PC-3 (cell line): ENCODE data around the gene NEGR1. TPM values are rescaled to one million over a fixed set of nuclear protein-coding genes. Genes with fewer than 3 reads are reported as not detected.

Source experiments
- ATAC-seq: fragments of 200-7000 bp; cut with Tn5 transposase; 2 replicates; pipeline ENCODE4 v1.9.1; 2020; ENCODE audit warnings: mild to moderate bottlenecking, moderate library complexity
- BruUV-seq: library from RNA; stranded (reverse); fragments of 400-500 nt; replicated peaks from 2 replicates; lab custom pipeline; 2021; lab: Mats Ljungman, UMichigan
- CTCF ChIA-PET: fragments of 300-600 bp; sonication (Branson Sonifier 250); formaldehyde crosslinking; loops from one replicate; lab custom pipeline; 2022; ENCODE audit warnings: antibody characterized with exemption; lab: Charles Lee
- POLR2A ChIA-PET: fragments of 300-600 bp; sonication (Branson Sonifier 250); formaldehyde crosslinking; loops from one replicate; lab custom pipeline; 2022; ENCODE audit warnings: antibody characterized with exemption; ENCODE audit not compliant: unreplicated experiment; lab: Charles Lee
- DNase-seq: peaks from one replicate; pipeline ENCODE4 v3.0.0-alpha.2; 2015
- H2AFZ ChIP-seq: fragments of 300-600 bp; sonication (generic); 2 replicates; pipeline ENCODE4 v1.6.0; 2016; ENCODE audit warnings: antibody characterized with exemption, low read length
- H3F3A ChIP-seq: fragments of 300-600 bp; sonication (generic); one replicate; pipeline ENCODE4 v1.6.0; 2017; ENCODE audit warnings: antibody characterized with exemption, low read length, control low read depth, mild to moderate bottlenecking; ENCODE audit not compliant: unreplicated experiment
- H3K27ac ChIP-seq: fragments of 300-600 bp; sonication (generic); 2 replicates; pipeline ENCODE4 v1.5.1; 2016; ENCODE audit warnings: mild to moderate bottlenecking, low read length
- H3K27me3 ChIP-seq: fragments of 300-600 bp; sonication (generic); 2 replicates; pipeline ENCODE4 v1.6.1; 2016; ENCODE audit warnings: low read length, mixed read lengths
- H3K36me3 ChIP-seq: fragments of 300-600 bp; sonication (generic); 2 replicates; pipeline ENCODE4 v1.6.1; 2016; ENCODE audit warnings: low read depth, mixed run types, low read length, mixed read lengths
- H3K4me1 ChIP-seq: fragments of 300-600 bp; sonication (generic); 2 replicates; pipeline ENCODE4 v1.5.1; 2016; ENCODE audit warnings: low read length; ENCODE audit not compliant: insufficient read depth
- H3K4me2 ChIP-seq: fragments of 300-600 bp; sonication (generic); 2 replicates; pipeline ENCODE4 v1.6.0; 2016; ENCODE audit warnings: low read length
- H3K4me3 ChIP-seq: fragments of 300-600 bp; sonication (generic); 2 replicates; pipeline ENCODE4 v1.5.1; 2016; ENCODE audit warnings: mild to moderate bottlenecking, low read length, mixed read lengths
- H3K79me2 ChIP-seq: fragments of 300-600 bp; sonication (generic); 2 replicates; pipeline ENCODE4 v1.6.1; 2017; ENCODE audit warnings: low read length, mixed read lengths
- H3K9ac ChIP-seq: fragments of 300-600 bp; sonication (generic); 2 replicates; pipeline ENCODE4 v1.6.0; 2016; ENCODE audit warnings: mild to moderate bottlenecking, low read length
- H3K9me2 ChIP-seq: fragments of 300-600 bp; sonication (generic); replicated peaks from 2 replicates; pipeline ENCODE4 v1.6.1; 2016; ENCODE audit warnings: mixed run types, low read length, mixed read lengths
- H3K9me3 ChIP-seq: fragments of 300-600 bp; sonication (generic); 2 replicates; pipeline ENCODE4 v1.6.1; 2016; ENCODE audit warnings: low read length, mixed read lengths
- H4K20me1 ChIP-seq: fragments of 300-600 bp; sonication (generic); 2 replicates; pipeline ENCODE4 v1.6.1; 2016; ENCODE audit warnings: low read length, mixed read lengths
- EZH2 ChIP-seq: fragments of 300-600 bp; sonication (generic); IDR thresholded peaks from one replicate; pipeline ENCODE4 v1.6.1; 2017; ENCODE audit warnings: antibody characterized with exemption, mild to moderate bottlenecking, low read length; ENCODE audit not compliant: unreplicated experiment
- EZH2phosphoT487 ChIP-seq: fragments of 300-600 bp; sonication (generic); IDR thresholded peaks from 2 replicates; pipeline ENCODE4 v1.6.1; 2018; ENCODE audit warnings: mild to moderate bottlenecking, antibody characterized with exemption, low read length, borderline replicate concordance
- intact Hi-C: fragments of 100-400 bp; cut with micrococcal nuclease; formaldehyde crosslinking; loops from 2 replicates; pipeline ENCODE4 v1.9.0; 2023
- total RNA-seq: library from RNA; depleted of rRNA; stranded (reverse); fragments of >200 nt; gene quantifications from 2 replicates; pipeline ENCODE4 v1.2.3, GENCODE V29; 2014
- TF ChIP-seq, protein P1 (sequence below): fragments of 300-600 bp; sonication (generic); conservative IDR thresholded peaks from 2 replicates; pipeline ENCODE4 v1.5.1; 2017; ENCODE audit warnings: antibody characterized with exemption, low read depth, mild to moderate bottlenecking, low read length

Gene NEGR1
- total RNA-seq, 1 experiment from 2014 or later = 3.4 TPM

- intact Hi-C loops = no loop called here
- H3K9me2 ChIP-seq = no peaks in the 10 kb centered on the region
- TF ChIP-seq EZH2 (no peak), EZH2phosphoT487 (no peak)
- TF ChIP-seq, protein P1, sequence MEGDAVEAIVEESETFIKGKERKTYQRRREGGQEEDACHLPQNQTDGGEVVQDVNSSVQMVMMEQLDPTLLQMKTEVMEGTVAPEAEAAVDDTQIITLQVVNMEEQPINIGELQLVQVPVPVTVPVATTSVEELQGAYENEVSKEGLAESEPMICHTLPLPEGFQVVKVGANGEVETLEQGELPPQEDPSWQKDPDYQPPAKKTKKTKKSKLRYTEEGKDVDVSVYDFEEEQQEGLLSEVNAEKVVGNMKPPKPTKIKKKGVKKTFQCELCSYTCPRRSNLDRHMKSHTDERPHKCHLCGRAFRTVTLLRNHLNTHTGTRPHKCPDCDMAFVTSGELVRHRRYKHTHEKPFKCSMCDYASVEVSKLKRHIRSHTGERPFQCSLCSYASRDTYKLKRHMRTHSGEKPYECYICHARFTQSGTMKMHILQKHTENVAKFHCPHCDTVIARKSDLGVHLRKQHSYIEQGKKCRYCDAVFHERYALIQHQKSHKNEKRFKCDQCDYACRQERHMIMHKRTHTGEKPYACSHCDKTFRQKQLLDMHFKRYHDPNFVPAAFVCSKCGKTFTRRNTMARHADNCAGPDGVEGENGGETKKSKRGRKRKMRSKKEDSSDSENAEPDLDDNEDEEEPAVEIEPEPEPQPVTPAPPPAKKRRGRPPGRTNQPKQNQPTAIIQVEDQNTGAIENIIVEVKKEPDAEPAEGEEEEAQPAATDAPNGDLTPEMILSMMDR = no peak
- H3K79me2 ChIP-seq = no peaks in the 10 kb centered on the region
- CTCF ChIA-PET = no interaction called here
- H4K20me1 ChIP-seq = no peaks in the 10 kb centered on the region
- no peaks in the 10 kb centered on the region for H3K36me3 ChIP-seq
- POLR2A ChIA-PET = no interaction called here
- H3K9ac ChIP-seq = no peak overlapping the region
- H3K27ac ChIP-seq = no peak overlapping the region
- ATAC-seq (no peak), DNase-seq (no peak)
- no peaks in the 10 kb centered on the region for H3K9me3 ChIP-seq
- no TSS peak for BruUV-seq
- H3K27me3 ChIP-seq = no peaks in the 10 kb centered on the region
- H3K4me3 ChIP-seq = no peak overlapping the region
- no peak overlapping the region for H3K4me2 ChIP-seq
- peaks cover 14% of the 10 kb centered on the region for H3K4me1 ChIP-seq
- no peak overlapping the region for H2AFZ ChIP-seq
- H3F3A ChIP-seq = no peaks in the 10 kb centered on the region
Measured at GRCh38 chr1:71583756-71584155, 698.6 kb downstream of the NEGR1 start.

DNA sequence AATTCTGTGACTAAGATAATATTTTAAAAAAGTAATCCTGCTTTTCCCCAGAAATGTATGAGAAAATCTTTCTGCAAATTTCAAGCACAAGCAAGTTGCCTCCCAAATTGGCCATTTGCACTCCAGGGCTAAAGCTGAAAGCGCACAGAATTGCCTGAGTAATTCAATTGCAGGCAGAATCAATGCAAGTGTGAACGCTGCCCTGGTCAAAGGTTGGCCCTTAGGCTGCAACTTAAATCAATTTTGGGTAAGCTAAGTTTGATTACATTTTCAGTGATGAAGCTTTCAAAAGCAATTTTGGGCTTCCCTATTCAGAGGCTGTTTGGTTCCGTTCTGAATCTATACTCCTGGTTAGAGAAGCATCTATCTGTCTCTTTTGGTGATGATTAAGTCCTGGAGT, 699.7 kb downstream of the NEGR1 start:
- CTCF ChIA-PET = no interaction called here
- no peak for ATAC-seq
- no TSS peak for BruUV-seq
- Histone ChIP-seq H3K27ac (no peak overlapping the region), H3K36me3 (no peaks in the 10 kb centered on the region), H3K9me2 (no peaks in the 10 kb centered on the region), H3K27me3 (no peaks in the 10 kb centered on the region), H3K9ac (no peak overlapping the region), H2AFZ (no peak overlapping the region), H3K4me1 (peaks cover 14% of the 10 kb centered on the region), H3K9me3 (no peaks in the 10 kb centered on the region), H4K20me1 (no peaks in the 10 kb centered on the region), H3K79me2 (no peaks in the 10 kb centered on the region), H3K4me2 (no peak overlapping the region), H3K4me3 (no peak overlapping the region), H3F3A (no peaks in the 10 kb centered on the region)
- POLR2A ChIA-PET = no interaction called here
- DNase-seq = no peak
- intact Hi-C loops = no loop called here
- TF ChIP-seq EZH2phosphoT487 = no peak
- TF ChIP-seq, protein P1 = no peak
- no peak for TF ChIP-seq EZH2

GRCh38 chr1:71577451-71578131, 704.7 kb downstream of the NEGR1 start:
- H3K79me2 ChIP-seq = no peaks in the 10 kb centered on the region
- no peaks in the 10 kb centered on the region for H3K9me2 ChIP-seq
- POLR2A ChIA-PET = no interaction called here
- no TSS peak for BruUV-seq
- intact Hi-C loops = no loop called here
- no peak overlapping the region for H3K9ac ChIP-seq
- H3K27me3 ChIP-seq = no peaks in the 10 kb centered on the region
- H2AFZ ChIP-seq = no peak overlapping the region
- no peak for TF ChIP-seq EZH2phosphoT487
- TF ChIP-seq, protein P1 = no peak
- TF ChIP-seq EZH2 = no peak
- no peaks in the 10 kb centered on the region for H3K36me3 ChIP-seq
- H4K20me1 ChIP-seq = no peaks in the 10 kb centered on the region
- no peaks in the 10 kb centered on the region for H3K4me1 ChIP-seq
- H3K9me3 ChIP-seq = no peaks in the 10 kb centered on the region
- no peak overlapping the region for H3K4me3 ChIP-seq
- H3K4me2 ChIP-seq = no peak overlapping the region
- CTCF ChIA-PET = no interaction called here
- no peak for ATAC-seq
- no peaks in the 10 kb centered on the region for H3F3A ChIP-seq
- no peak for DNase-seq
- H3K27ac ChIP-seq = no peak overlapping the region
